Spleen (tissue), 7 donors: Measurements from ENCODE around the gene COQ8A.

Experiments used
- CTCF ChIP-seq, 11 experiments: fragments of 200-600 bp in 7 of 11; fragments of 450-650 bp in 4 of 11; sonication (generic) in 4 of 11; IDR thresholded peaks in 8 of 11; conservative IDR thresholded peaks in 3 of 11; 1 replicate in 7 of 11; 2 replicates in 4 of 11; pipeline versions ENCODE4 v1.4.0 to v1.8.0; 2016 to 2021; ENCODE audit warnings: antibody characterized with exemption in 11 of 11, inconsistent platforms in 4 of 11, mild to moderate bottlenecking in 1 of 11
- POLR2A ChIP-seq, 3 donors: fragments of 450-650 bp; IDR thresholded peaks; one replicate each; pipeline ENCODE4 v1.5.1; 2017; ENCODE audit warnings: antibody characterized with exemption in 3 of 3, mild to moderate bottlenecking in 1 of 3
- donor health status: DM: no; HTN: no; CAD: no; lungs with moderate emphysema.
- donor health status: DM: no; HTN: no; CAD: no.
- donor health status: DM: no; HTN: no; CAD: no.

- TF ChIP-seq CTCF (IDR thresholded peaks at IDR 0.05 in 8 of 11, conservative IDR thresholded peaks at IDR 0.05 in 3 of 11), result no peak
- TF ChIP-seq POLR2A (IDR thresholded peaks at IDR 0.05), result no peak
Measured at GRCh38 chr1:226977643-226978431, 37.7 kb downstream of the COQ8A start.
